Esophagus mucosa (tissue), 1 donor: Measurements from ENCODE around the gene C1RL. TPM values are rescaled to one million over a fixed set of nuclear protein-coding genes. Genes with fewer than 3 reads are reported as not detected.
"Not testable (repeated sequence)": the region's sequence is repeated elsewhere in the genome, so short reads cannot be mapped to it uniquely, and the experiment has no call there.

ENCODE experiments used
- ATAC-seq: fragments of 200-7000 bp; cut with Tn5 transposase; one replicate; pipeline ENCODE4 v1.9.1; 2020
- total RNA-seq: library from RNA; stranded (reverse); gene quantifications from one replicate; pipeline ENCODE4 v1.2.4, GENCODE V29; 2023
- donor health status: DM: yes; HTN: yes; CAD: no.

The C1RL gene
- total RNA-seq, 1 donor from 2014 or later, result 22.7 TPM

DNA sequence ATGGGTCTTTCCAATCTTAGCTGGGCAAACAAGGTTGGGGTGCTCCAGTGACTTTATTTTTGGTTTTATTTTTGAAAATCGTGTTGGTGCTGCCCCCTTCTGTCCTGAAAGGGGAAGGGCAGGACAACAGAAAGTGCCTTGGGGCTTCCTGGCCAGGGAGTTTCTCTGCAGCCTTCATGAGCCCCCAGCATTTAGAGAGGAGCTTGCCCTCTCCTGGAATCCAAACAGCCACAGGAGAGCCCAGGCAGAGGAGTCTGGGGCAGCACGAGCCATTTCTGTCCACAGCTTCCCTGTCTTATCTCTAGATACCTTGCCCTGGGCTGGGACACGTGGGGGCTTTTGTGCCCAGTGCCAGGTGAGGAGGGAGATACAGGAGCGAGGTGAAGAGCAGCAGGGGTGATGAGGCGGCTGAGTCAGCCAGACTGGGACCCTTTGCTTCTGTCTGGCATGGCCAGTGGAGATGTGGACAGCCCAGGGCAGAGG is 4.4 kb upstream of the C1RL start:
- peak; percentile 6 for ATAC-seq

DNA sequence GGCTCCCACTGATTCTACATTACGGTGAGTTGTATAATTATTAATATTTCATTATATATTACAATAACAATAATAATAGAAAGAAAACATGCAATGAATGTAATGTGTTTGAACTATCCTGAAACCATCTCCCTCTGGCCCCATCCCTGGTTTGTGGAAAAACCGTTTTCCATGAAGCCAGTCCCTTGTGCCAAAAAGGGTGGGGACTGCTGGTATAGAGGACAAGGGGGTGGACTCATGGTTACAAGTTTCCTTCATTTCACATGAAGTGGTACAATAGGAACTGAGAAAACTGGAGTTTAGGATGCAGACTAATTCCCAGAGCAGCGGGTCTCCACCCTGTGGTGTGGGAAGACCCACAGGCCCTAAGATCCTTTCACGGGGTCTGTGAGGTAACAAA is 3.0 kb upstream of the C1RL start:
- no peak for ATAC-seq

DNA sequence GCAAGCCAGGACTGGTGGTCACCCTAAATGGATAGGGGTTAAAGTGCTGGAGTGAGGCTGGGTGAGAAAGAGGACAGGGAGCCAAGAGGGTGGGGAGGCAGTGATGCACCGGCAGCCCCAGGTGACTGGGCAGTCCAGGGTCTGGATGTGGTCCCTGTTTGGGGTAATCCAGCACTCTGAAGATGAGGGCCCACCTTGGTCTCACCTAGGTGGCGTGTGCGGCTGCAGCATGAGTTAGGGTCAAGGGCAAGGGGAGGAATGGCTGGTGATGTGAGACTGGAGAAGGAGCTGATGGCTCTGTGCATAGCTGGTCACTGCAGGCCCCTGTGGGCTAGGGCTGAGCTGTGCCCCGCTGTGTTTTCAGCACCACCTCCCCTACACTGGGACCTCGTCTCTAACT is 1.6 kb upstream of the C1RL start:
- no peak for ATAC-seq

DNA sequence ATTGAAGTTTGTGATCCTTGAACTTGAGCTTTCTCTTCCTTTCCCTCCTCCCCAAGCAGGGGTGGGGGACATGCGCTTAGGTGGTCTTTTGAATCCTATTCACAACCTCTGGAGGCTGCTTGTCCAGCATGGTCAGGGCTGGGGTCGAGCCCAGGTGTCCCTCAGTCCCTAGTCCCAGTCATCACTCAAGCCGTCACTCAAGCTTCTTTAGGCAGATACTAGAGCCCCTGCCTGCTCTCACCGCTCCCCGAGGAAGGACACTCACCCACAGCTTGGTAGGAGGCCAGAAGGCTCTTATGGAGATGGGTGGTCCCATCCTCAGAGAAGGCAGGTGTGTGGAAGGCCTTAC is 532 bp upstream of the C1RL start:
- no peak for ATAC-seq

DNA sequence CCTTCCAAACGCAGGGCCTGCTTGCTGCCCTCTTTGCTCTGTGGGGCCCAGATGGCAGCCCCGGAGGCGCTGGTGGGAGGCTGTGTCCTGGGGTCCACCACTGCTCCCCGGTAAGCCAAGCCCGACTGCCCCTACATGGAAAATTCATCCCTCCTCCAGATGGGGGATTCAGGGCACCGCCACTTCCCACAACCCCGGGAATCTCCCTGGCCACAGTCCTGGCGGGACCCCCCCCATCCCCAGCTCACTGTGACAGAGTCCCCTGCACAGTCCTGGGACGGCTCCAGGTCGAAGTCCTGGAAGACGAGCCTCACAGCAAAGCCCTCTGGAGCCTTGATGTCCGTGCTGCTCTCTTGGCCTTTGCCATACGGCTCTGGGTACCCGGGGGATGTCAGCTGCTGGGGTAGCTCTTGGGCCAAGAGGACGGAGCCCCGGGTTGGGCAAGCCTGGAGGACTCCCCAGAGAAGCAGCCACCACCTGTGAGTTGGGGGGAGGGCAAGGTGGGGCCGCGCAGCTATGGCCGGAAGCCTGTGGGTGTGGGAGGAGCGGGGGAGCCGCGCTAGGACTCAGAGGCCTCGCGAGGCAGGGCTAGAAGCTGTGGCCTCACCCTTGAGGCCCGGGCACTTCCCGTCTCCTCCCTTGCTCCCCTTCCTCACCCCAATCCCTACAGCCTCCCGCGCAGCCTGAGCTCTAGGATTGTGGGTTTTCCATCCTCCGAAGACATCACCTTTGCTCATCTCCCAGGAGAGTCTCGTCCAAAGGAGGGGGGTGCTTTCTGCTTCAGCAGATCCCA is 815 bp downstream of the C1RL start:
- peak; percentile 93 for ATAC-seq

DNA sequence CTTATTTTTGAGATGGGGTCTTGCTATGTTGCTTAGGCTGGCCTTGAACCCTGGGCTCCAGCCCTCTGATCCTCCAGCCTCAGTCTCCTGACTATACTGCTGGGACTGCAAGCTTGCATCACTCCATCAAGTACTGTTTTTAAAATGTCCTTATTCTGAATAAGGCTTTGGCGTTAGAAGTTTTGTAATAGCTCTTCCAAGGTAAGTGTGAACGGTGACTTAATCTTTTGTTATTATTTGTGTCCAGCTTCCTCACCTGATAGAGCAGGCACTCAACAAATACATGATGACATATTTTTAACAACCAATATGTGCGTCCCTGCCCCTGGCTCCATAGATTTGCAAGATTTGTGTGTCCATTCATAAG is 1.4 kb downstream of the C1RL start:
- peak; percentile 2 for ATAC-seq

DNA sequence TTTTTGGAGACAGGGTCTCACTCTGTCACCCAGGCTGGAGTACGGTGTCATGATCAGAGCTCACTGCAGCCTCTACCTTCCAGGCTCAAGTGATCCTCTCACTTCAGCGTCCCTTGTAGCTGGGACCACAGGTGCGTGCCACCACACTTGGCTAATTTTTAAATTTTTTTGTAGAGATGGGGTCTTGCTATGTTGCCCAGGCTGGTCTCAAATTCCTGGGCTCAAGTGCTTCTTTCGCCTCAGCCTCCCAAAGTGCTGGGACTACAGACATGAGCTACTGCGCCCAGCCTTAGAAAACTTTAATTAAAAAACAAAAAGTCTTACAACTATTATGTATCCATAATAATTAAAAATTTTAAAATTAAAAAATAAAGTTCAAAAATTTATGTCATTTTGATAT is 1.8 kb downstream of the C1RL start:
- not testable (repeated sequence) for ATAC-seq

DNA sequence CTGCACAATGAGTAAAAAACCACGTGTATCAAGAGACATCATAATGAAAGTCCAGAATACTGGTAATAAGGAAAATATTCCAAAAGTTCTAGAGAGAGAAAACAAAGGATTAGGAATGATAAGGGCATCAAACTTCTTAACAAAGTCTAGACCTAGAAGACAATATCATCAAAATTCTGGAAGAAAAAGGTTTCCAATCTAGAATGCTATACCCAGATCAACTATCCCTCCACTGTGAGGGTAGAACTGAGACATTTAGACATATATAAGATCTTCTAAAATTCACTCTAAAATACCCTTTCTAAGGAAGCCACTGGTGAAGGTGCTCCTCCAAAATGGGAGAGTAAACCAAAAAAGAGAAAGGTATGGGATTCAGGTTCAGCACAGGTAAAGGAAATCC is 2.9 kb downstream of the C1RL start:
- ATAC-seq, result no peak

DNA sequence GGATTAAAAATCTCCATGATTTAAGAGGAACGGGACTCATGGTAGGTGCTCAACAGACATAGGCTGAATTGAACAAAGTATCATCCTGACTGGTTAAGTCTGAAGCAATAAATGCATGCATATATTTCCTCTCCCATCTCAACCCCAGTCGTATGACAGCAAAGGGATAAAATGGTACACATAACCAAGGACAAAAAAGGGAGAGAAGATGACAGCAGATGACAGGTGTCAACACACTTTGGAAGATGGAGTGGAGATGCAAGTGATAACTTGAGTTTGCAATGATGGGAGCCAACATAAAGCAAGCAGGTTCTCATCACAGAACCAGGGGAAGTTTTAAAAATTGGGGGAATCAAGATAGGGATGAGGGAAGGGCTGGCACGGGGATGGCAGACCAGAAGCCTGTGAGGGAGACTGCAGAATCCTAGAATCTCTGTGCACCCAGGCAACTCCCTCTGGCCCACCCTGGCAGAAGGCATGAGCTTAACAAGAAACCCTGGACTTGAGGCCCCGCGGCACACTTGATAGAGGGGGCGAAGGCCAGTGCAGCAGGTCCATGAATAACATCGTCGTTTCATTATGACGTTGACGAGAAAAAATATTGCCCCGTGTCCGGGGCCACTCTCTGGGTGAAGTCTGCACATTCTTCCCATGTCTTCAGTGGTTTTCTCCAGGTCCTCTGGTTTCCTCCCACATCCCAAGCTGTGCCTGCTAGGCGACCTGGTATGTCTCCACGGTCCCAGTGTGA is 5.0 kb downstream of the C1RL start:
- ATAC-seq, result no peak

DNA sequence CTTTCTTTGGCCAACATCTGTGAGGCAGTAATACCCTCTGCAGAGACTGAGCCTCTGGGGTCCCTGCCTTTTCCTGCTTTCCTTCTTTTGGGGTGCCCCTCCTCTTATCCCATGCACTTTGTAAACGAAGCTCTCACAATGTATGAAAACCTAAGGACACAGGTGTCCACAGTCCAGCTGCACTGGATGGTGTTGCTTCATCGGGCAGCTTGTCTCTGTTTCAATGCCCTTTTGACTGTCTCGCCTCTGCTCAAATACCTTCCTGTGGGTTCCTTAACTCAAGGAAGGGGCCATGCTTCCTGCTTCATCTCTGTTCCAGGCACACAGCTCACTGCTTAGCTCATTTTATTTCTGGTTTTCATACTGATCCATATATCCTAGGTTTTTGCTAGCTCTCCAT is 6.4 kb downstream of the C1RL start:
- ATAC-seq, result no peak

DNA sequence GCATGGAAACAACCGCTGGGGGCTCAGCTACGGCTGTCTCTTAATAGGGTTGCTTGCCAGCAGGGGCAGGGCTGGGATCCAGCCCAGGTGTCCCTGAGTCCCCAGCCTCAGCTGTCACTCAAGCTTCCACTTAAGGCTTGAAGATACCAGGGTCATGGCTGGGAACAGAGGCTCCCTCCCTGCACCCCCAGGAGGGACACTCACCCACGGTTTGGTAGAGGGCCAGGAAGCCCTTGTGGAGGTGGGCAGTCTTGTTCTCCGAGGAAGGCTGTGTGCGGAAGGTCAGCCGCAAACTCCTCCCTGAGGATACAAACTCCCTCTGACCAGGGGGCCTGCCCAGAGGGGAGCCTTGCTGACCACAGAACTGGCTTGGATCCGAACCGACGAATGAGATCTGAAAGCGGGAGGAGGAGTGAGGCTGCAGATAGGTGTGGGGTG is 7.3 kb downstream of the C1RL start:
- no peak for ATAC-seq

DNA sequence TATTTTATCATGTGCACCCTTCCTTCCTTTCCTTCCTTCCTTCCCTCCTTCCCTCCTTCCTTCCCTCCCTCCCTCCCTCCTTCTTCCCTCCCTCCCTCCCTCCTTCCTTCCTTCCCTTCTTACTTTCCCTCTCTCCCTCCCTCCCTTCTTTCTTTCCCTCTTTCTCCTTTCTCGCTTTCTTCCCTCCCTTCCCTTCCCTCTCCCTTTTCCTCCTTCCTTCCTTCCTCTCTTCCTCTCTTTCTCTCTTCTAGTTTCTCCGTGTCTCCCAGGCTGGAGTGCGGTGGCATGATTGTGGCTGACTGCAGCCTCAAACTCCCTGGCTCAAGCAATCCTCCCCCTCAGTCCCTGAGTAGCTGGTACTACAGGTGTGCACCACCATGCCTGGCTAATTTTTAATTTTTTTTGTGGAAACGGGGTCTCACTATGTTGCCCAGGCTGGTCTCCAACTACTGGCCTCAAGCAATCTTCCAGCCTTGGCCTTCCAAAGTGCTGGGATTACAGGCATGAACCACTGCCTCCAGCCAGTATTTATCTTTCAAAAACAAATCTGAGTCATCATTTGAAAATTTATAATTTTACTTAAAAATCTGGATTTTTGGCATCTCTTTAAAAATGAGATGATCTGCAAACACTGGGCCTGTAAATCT is 7.8 kb downstream of the C1RL start:
- no peak for ATAC-seq

DNA sequence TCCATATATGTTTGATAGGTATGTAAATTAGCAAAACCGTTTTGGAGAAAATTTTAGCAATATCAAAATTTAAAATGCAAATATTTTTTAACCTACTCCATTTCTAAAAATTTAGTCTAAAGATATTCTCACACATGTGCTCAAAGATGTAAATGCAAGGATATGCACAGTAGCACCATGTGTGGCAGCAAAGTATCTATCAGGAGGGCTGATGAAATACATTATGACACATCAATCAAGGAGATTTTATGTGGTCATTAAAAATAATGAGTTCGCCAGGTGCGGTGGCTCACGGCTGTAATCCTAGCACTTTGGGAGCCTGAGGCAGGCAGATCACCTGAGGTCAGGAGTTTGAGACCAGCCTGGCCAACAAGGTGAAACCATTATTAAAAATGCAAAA is 8.8 kb downstream of the C1RL start:
- no peak for ATAC-seq

DNA sequence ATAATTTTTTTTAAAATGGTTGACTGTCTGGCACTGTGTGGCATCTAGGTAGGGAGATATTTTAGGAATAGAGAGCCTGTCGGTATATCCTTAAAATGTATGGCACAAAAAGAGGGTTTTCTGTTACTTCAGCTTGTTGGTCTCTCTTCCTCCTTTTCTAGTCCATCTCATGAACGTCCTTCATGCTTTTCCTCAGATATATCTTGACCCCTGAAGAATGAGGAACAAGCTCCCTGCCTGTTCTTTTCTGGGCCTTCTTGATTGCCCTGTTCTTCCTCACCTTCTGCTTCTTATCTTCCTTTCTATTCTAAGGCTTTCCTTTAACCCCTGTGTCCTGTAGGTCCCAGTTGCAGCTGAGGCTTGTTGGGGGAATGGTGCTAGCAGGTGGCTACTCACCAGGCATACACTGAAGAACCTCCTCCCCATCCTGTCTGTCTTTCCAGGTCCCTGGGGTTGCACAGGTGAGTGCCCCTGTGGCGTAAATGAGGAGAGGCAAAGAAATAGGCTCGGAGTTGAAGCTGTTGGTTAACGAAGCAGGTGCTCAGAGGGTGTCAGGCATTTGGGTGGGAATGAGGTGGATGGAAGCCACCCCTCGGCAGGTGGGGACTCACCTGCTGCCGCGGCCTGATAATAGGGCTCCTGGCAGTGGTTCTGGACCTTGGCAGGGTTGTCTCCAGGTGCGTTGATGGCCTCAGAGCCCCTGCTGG is 9.6 kb downstream of the C1RL start:
- no peak for ATAC-seq

DNA sequence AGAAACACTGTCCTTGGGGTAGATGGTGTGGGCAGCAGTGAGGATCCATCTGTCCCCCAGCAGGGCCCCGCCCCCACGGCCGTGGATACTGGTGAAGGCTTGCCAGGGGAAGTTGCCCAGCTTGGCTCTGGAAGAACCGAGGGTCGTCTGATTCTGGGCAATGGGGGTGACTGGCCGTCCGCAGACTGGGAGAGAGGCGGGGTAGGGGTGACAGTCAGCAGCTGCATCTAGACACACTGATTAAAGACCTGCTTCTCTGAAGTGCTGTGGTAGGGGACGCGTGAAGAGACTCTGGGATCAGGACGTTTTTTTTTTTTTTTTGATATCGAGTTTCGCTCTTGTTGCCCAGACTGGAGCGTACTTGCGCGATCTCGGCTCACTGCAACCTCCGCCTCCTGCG is 12.0 kb downstream of the C1RL start:
- no peak for ATAC-seq

DNA sequence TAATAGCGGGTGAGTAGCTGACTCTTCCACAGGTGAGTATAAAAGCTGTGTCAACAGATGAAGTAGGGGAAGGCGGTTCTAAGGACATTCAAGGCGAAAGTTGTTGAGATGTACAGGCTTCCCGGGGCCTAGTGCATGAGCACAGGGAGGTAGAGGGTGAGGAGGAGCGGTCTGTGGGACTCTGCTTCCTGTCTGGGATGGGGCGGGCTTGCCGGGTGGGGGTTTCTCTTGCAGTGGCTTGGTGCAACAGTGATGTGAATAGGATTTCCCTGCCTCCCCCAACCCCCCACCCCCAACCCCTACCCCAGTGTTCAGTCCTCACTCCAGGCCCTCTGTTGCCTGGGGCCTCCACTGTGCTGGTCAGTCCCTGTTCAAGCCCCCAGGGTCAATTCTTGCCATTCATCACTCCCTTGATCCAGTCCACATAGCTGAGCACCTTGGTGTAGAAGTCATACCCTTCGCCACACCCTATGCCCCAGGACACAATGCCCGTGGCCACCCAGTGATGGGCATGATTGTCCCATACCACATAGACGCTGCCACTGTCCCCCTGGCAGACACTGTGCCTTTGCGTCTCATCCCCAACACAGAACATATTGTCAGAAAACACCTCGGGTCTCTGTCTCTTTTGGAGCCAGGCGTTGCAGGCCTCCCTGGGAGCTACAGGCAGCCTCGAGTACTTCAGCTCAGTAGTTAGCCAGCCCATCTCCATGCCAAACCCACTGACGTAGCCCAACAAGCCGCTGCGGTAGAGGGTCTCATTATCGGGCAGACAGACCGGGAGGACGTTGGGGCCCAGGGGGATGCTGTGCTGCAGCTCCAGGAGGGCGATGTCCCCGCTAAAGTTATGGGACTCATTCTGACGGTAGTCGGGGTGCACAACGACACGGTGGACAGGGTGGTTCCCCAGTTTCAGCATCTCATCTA is 12.7 kb downstream of the C1RL start:
- ATAC-seq, result no peak

DNA sequence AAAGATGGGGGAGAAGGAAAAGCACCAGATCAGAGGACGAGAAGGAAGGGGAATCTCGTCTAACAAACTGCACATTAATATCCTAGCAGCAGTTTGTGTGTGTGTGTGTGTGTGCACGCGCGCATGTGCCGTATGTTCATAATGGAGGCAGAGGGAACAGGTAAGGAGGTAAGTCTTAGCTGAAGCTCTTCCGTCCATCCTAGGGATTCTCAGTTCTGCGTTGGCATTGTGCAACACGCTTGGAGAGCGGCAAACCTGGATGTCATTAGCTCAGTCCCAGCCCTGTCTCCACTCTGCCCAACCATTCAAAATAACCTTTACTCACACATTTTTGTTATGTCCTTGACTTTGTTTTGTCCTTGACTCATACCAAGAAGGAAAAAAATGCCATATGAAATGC is 15.1 kb downstream of the C1RL start:
- ATAC-seq, result no peak

DNA sequence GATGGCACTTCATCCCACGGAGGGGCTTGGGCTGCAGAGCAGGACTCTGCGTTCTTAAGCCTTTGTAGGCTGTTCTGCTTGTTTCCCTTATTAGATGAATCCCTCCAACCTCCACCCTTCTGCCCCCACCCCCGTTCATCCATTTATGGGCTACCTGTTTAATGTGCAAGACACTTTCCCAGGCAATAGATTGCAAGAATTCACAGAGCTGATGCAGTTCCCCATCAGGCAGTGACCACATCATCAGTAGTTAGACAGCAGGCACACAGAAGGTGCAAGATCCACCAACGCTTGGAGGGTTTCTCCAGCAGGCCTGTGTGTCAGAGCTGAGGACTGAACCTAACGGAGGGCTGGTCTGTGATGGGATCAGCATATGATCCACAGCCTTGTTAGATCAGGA is 15.5 kb downstream of the C1RL start:
- no peak for ATAC-seq

DNA sequence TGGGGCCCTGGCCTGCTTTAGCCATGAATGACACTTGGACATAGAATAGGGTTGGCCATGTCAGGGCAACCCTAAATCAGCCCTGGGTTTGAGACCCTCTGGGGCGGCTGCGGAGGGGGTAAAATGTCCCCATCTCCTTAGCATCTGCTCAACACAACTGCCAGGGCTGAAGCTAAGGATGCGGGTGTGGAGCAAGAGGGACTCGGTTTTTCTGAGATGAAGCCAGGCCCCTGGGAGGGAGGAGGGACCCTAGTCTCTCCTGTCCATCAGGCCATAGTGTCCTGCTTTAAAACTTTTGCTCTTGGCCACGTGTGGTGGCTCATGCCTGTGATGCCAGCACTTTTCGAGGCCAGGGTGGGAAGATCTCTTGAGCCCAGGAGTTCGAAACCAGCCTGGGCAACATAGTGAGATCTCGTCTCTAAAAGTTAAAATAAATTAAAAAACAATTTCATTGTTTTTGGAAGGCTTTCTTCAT is 16.0 kb downstream of the C1RL start:
- ATAC-seq, result peak; percentile 2

DNA sequence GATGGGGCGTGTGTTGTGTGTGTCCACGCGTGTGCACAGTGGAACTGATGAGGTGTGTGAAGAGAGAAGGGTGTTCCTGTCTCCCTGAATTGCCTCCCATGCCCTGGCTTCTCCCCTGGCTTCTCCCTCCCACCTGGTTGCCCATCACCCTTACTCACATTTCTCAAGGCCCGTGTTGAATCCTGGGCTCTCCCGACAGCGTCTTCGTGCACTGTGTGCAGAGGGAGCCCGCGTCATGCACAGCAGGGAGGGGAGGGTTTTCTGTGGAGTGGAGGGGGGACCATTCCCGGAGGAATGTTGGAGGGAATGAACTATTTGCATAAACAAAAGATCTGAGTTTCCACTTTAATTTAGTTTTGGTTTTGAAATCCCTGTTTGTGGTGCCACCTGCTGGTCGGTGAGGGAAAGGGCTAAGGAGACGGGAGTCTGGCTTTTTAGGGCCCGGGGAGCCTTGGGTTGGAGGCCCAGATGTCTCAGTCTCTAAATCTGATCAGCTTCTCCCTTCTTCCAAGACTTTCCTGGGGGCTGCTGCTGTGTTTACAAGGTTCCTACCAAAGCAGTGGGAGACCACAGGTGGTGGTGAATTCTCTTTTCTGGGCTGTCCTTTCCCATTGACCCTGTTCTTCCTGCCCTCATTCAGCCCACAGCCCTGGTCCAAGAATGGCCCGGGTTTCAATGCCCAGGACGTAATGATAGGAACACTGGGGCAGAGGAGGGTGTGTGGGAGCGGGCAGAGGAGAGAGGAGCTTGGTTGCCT is 16.6 kb downstream of the C1RL start, which contains the start of gene C1R:
C1R (minus strand) TSS at position 217 of the 757 bp plus-strand sequence; CDS start at position 160, 57 bp downstream.
- ATAC-seq, result peak; percentile 38
